PC-9 (cell line): Measurements from ENCODE around the gene RRM2. TPM values are rescaled to one million over a fixed set of nuclear protein-coding genes. Genes with fewer than 3 reads are reported as not detected.

ENCODE experiments used
- BruUV-seq: library from RNA; stranded (reverse); fragments of 400-500 nt; replicated peaks from 2 replicates; lab custom pipeline; 2021; lab: Mats Ljungman, UMichigan
- CTCF ChIA-PET: fragments of 300-600 bp; sonication (Branson Sonifier 250); formaldehyde crosslinking; loops from one replicate; lab custom pipeline; 2022; ENCODE audit warnings: antibody characterized with exemption; lab: Charles Lee
- POLR2A ChIA-PET: fragments of 300-600 bp; sonication (Branson Sonifier 250); formaldehyde crosslinking; loops from one replicate; lab custom pipeline; 2022; ENCODE audit warnings: antibody characterized with exemption; ENCODE audit not compliant: unreplicated experiment; lab: Charles Lee
- DNase-seq, 2 experiments: peaks; one replicate each; pipeline versions ENCODE4 v3.0.0 to v3.0.0-alpha.2; 2015 to 2022; ENCODE audit warnings: mixed read lengths in 1 of 2
- H2AFZ ChIP-seq: fragments of 200-600 bp; sonication (generic); 2 replicates; pipeline ENCODE4 v1.8.1; 2017; ENCODE audit warnings: antibody characterized with exemption
- H3F3A ChIP-seq: fragments of 200-600 bp; sonication (generic); 2 replicates; pipeline ENCODE4 v1.8.1; 2017; ENCODE audit warnings: antibody characterized with exemption, mild to moderate bottlenecking, low read depth; ENCODE audit not compliant: insufficient read depth
- H3K27ac ChIP-seq: fragments of 200-600 bp; sonication (generic); 2 replicates; pipeline ENCODE4 v1.6.1; 2016; ENCODE audit warnings: mixed run types
- H3K27me3 ChIP-seq: fragments of 200-600 bp; sonication (generic); 2 replicates; pipeline ENCODE4 v1.6.1; 2016; ENCODE audit warnings: low read depth, mixed run types; ENCODE audit not compliant: insufficient read depth
- H3K36me3 ChIP-seq: fragments of 200-600 bp; sonication (generic); 2 replicates; pipeline ENCODE4 v1.6.1; 2016; ENCODE audit warnings: low read depth, mixed run types
- H3K4me1 ChIP-seq: fragments of 200-600 bp; sonication (generic); replicated peaks from 2 replicates; pipeline ENCODE4 v1.6.1; 2016; ENCODE audit warnings: mixed run types; ENCODE audit not compliant: insufficient read depth
- H3K4me2 ChIP-seq: fragments of 200-600 bp; sonication (generic); 2 replicates; pipeline ENCODE4 v1.6.1; 2017; ENCODE audit warnings: mixed run types
- H3K4me3 ChIP-seq: fragments of 200-600 bp; sonication (generic); 2 replicates; pipeline ENCODE4 v1.6.1; 2016; ENCODE audit warnings: mixed run types
- H3K79me2 ChIP-seq: fragments of 200-600 bp; sonication (generic); 2 replicates; pipeline ENCODE4 v1.6.1; 2017; ENCODE audit warnings: low read depth, mixed run types
- H3K9me2 ChIP-seq: fragments of 200-600 bp; sonication (generic); 2 replicates; pipeline ENCODE4 v1.8.1; 2017; ENCODE audit warnings: mild to moderate bottlenecking; ENCODE audit not compliant: insufficient read depth
- H3K9me3 ChIP-seq: fragments of 200-600 bp; sonication (generic); 2 replicates; pipeline ENCODE4 v1.8.1; 2016; ENCODE audit warnings: low read depth; ENCODE audit not compliant: insufficient read depth
- H4K20me1 ChIP-seq: fragments of 200-600 bp; sonication (generic); 2 replicates; pipeline ENCODE4 v1.8.1; 2017; ENCODE audit not compliant: insufficient read depth
- EZH2 ChIP-seq: fragments of 200-600 bp; sonication (generic); IDR thresholded peaks from 2 replicates; pipeline ENCODE4 v1.8.0; 2017; ENCODE audit warnings: antibody characterized with exemption, low read depth
- intact Hi-C: fragments of 100-400 bp; cut with micrococcal nuclease; formaldehyde crosslinking; loops from one replicate; pipeline ENCODE4 v1.10.0; 2022; ENCODE audit not compliant: unreplicated experiment
- total RNA-seq: library from RNA; stranded (reverse); gene quantifications from 2 replicates; pipeline ENCODE4 v1.2.3, GENCODE V29; 2021
- TF ChIP-seq, protein P1 (sequence below): fragments of 200-600 bp; sonication (generic); conservative IDR thresholded peaks from 2 replicates; pipeline ENCODE4 v1.6.1; 2017; ENCODE audit warnings: mixed run types, antibody characterized with exemption, mild to moderate bottlenecking, moderate library complexity

Gene RRM2
- total RNA-seq, 1 experiment from 2014 or later, result 105 TPM

DNA sequence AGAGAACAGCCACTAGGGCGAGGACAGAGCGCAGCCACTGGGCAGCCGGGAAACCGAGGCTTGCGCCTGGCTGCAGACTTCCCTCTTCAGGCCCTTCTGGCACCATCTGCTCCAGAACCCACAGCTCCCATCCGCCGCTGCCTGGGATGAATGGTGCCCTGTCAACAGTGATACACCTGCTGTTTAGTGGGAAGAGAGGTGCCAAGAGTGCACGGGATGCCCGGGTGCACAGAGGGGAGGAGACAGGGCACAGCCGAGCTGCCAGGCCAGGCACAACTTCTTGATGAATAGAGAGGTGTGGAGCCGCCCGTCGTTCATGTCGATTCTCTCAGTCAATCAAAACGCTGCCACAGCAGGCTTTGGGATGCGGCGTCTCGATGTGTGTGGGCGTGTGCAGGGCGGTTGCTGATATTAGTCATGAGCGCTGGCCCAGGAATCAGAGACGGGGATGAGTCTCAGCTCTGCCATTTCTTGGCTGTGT, 39.5 kb downstream of the RRM2 start:
- H3K9me3 ChIP-seq, result no peaks in the 10 kb centered on the region
- BruUV-seq, result no TSS peak
- TF ChIP-seq, protein P1, sequence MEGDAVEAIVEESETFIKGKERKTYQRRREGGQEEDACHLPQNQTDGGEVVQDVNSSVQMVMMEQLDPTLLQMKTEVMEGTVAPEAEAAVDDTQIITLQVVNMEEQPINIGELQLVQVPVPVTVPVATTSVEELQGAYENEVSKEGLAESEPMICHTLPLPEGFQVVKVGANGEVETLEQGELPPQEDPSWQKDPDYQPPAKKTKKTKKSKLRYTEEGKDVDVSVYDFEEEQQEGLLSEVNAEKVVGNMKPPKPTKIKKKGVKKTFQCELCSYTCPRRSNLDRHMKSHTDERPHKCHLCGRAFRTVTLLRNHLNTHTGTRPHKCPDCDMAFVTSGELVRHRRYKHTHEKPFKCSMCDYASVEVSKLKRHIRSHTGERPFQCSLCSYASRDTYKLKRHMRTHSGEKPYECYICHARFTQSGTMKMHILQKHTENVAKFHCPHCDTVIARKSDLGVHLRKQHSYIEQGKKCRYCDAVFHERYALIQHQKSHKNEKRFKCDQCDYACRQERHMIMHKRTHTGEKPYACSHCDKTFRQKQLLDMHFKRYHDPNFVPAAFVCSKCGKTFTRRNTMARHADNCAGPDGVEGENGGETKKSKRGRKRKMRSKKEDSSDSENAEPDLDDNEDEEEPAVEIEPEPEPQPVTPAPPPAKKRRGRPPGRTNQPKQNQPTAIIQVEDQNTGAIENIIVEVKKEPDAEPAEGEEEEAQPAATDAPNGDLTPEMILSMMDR, result no peak
- TF ChIP-seq EZH2, result no peak
- H3F3A ChIP-seq, result no peaks in the 10 kb centered on the region
- POLR2A ChIA-PET, result no interaction called here
- H3K9me2 ChIP-seq, result no peaks in the 10 kb centered on the region
- no peak for DNase-seq
- H3K27ac ChIP-seq, result no peak overlapping the region
- no peaks in the 10 kb centered on the region for H3K27me3 ChIP-seq
- H4K20me1 ChIP-seq, result no peaks in the 10 kb centered on the region
- no peak overlapping the region for H2AFZ ChIP-seq
- intact Hi-C loops, result no loop called here
- no peaks in the 10 kb centered on the region for H3K79me2 ChIP-seq
- no peak overlapping the region for H3K4me2 ChIP-seq
- CTCF ChIA-PET, result interaction anchor here (0.6 kb wide), 1 partner anchor 392 kb away, joined by 3 read pairs; no protein-coding TSS in a partner anchor
- H3K4me3 ChIP-seq, result no peak overlapping the region
- no peaks in the 10 kb centered on the region for H3K4me1 ChIP-seq
- no peaks in the 10 kb centered on the region for H3K36me3 ChIP-seq

- Histone ChIP-seq H3K4me2 (no peak overlapping the region), H2AFZ (no peak overlapping the region), H3K79me2 (no peaks in the 10 kb centered on the region), H3K4me3 (no peak overlapping the region), H3F3A (no peaks in the 10 kb centered on the region), H3K9me3 (no peaks in the 10 kb centered on the region), H3K36me3 (no peaks in the 10 kb centered on the region), H3K27me3 (no peaks in the 10 kb centered on the region), H3K27ac (no peak overlapping the region), H3K9me2 (no peaks in the 10 kb centered on the region), H3K4me1 (no peaks in the 10 kb centered on the region), H4K20me1 (no peaks in the 10 kb centered on the region)
- intact Hi-C loops, result no loop called here
- DNase-seq, result no peak
- BruUV-seq, result no TSS peak
- ChIA-PET POLR2A (no interaction called here), CTCF (interaction anchor here (1.0 kb wide), 1 partner anchor 90 kb away, joined by 8 read pairs; no protein-coding TSS in a partner anchor)
- TF ChIP-seq, protein P1, result no peak
- no peak for TF ChIP-seq EZH2
These were observed 40.3 kb downstream of the RRM2 start for GRCh38 chr2:10162586-10163497.

DNA sequence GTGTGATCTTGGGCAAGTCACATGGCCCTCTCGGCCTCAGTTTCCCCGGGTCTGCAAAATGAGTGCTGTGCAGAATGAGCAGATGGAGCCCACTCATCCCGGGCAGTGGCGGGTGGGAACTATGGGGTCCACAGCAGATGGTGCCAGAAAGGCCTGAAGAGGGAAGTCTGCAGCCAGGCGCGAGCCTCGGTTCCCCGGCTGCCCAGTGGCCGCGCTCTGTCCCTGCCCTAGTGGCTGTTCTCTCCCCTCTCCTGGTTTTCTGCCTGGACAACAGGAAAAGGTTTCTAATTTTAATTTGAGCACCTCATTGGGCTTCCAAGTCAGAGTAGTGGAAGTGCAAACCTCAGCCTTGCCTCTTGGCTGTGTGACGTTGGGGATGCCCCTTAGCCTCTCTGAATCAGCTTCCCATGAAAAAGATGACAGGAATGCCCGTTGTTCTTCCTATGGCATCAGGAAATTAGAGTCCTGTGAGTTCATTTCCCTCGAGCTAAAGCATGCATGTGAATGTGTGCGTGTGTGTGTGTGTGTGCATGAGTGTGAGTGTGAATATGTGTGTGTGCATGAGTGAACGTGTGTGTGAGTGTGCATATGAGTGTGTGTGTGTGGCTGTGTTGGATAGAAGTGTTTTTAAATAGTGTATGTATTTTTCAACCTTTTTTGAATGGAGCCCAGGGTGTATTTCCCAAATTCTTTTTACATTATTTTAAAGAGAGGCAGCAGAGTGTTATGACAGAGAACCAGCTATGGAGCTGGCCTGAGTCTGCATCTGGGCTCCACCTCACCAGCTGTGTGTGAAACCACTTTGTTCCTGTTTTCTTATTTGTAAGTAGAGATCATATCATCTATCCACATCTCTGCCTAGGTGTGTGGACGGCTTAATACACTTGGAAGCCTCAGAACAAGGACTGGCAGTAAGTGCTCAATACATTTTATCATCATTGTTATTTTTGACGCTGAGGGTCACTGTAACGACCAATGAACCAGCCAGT, 41.3 kb downstream of the RRM2 start:
- ChIA-PET POLR2A (no interaction called here), CTCF (interaction anchor here (0.6 to 1.0 kb wide), 2 partner anchors 60 to 91 kb away, joined by 8 to 15 read pairs; no protein-coding TSS in a partner anchor)
- H3K4me1 ChIP-seq, result no peaks in the 10 kb centered on the region
- TF ChIP-seq, protein P1, result no peak
- no peak for TF ChIP-seq EZH2
- no peaks in the 10 kb centered on the region for H3K79me2 ChIP-seq
- no peaks in the 10 kb centered on the region for H3K9me2 ChIP-seq
- no peaks in the 10 kb centered on the region for H3K27me3 ChIP-seq
- no peaks in the 10 kb centered on the region for H3K36me3 ChIP-seq
- no peaks in the 10 kb centered on the region for H4K20me1 ChIP-seq
- no peak overlapping the region for H2AFZ ChIP-seq
- DNase-seq, result no peak
- no peak overlapping the region for H3K27ac ChIP-seq
- no peaks in the 10 kb centered on the region for H3F3A ChIP-seq
- H3K4me2 ChIP-seq, result no peak overlapping the region
- H3K9me3 ChIP-seq, result no peaks in the 10 kb centered on the region
- intact Hi-C loops, result no loop called here
- BruUV-seq, result no TSS peak
- H3K4me3 ChIP-seq, result no peak overlapping the region
